Measurements from ENCODE around the gene NHLRC3.
"Not testable (repeated sequence)": the region's sequence is repeated elsewhere in the genome, so short reads cannot be mapped to it uniquely, and the experiment has no call there.

The NHLRC3 gene, protein sequence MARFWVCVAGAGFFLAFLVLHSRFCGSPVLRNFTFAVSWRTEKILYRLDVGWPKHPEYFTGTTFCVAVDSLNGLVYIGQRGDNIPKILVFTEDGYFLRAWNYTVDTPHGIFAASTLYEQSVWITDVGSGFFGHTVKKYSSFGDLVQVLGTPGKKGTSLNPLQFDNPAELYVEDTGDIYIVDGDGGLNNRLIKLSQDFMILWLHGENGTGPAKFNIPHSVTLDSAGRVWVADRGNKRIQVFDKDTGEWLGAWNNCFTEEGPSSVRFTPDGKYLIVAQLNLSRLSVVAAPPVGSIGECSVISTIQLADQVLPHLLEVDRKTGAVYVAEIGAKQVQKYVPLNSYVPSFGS

DNA sequence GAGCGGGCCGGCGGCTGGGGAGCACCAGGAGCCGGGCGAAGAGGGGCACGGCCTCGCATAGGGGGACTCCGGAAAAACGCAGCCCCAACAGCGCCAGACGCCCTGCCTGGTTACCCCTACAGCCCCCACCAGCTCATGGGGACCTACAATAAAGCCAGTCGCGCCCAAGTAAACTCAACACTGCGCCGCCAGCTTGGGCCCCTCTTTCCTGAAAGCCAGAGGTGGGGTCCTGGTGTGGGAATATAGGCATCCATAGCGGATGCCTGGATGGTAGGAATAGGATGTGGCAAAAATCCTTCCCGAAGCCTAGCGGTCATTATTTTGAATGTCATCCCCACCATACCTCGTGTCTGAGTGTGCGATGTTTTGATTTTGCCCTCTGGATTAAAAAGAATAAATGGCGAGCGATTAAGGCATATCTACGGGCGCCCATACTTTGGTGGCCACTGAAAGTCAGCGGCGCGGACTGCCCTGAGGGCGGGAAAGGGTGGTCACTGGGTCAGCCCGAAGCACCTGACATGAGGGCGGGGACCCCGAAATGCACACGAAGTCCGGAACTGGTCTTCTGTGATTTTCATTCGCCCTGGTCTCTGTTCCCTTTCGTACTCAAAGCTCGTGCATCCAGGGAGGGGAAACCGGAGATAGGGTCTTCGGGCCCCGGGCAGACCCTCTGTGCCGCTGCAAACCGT is at the start of gene NHLRC3, which contains the start of gene PROSER1:
NHLRC3 (plus strand) TSS at position 577 of the 689 bp plus-strand sequence. CDS start 184 bp downstream, outside the sequence.
PROSER1 (minus strand) TSS at position 210 of the 689 bp plus-strand sequence. CDS start 847 bp downstream, outside the sequence.
- peak; percentile 85 for DNase-seq

DNA sequence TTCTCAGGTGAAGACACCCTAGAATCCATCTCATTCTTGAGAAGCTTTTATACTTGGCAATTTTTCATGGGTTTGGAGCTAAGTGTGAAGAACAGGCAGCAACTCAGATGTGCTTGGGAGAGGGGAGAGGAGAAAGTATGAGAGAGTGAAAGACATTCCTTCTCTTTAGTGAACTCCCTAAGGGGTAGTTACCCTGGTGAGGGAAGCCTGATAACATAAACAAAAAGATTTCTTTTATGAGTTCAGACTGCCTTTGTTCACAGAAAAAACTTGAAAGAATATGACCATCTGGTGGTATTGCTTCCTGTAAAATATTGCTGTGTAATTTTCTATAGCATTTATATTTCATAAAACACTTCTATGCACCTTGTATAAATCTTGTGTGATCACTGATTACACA is 47.6 kb upstream of the NHLRC3 start, which contains the start of gene STOML3:
STOML3 (minus strand) TSS at position 139 of the 400 bp plus-strand sequence; CDS start at position 29, 110 bp downstream.
- no peak for DNase-seq

DNA sequence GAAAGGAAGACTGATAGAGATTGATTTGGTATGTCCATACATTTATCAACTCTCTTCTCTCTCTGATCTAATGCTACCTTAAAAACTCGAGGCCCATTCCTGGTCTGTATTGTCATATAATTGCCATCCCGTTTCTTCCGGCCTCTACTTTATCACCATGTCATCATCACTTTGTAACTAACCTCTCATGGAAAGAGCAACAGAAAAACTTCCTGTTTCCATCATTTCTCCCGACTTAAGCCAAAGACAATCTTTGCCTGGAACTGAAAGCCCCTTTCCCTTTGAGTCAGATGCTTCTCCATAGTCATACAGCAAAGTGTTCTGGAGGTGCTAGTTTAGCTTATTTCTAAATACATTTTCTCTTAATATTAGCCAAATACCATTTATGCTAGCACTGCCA is 44.9 kb upstream of the NHLRC3 start:
- DNase-seq: no peak

DNA sequence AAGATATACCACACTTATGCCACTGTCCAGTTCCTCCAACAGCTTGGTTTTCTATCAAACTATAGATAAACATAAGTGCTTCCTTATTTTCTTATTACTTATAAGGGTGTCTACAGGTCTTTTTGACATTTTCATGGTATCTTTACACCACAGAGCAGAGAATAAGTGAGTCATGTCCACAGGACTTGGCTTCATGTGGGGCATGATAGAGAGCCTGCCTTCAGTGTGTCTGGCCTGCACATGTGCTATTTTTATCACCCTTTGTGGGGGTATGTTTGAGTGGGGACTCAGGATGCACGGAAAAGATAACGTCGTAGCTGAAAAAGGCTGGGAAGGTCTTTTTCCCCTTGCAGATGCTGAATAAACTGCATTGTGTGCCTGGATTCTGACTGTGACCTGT is 39.5 kb upstream of the NHLRC3 start:
- DNase-seq: no peak

DNA sequence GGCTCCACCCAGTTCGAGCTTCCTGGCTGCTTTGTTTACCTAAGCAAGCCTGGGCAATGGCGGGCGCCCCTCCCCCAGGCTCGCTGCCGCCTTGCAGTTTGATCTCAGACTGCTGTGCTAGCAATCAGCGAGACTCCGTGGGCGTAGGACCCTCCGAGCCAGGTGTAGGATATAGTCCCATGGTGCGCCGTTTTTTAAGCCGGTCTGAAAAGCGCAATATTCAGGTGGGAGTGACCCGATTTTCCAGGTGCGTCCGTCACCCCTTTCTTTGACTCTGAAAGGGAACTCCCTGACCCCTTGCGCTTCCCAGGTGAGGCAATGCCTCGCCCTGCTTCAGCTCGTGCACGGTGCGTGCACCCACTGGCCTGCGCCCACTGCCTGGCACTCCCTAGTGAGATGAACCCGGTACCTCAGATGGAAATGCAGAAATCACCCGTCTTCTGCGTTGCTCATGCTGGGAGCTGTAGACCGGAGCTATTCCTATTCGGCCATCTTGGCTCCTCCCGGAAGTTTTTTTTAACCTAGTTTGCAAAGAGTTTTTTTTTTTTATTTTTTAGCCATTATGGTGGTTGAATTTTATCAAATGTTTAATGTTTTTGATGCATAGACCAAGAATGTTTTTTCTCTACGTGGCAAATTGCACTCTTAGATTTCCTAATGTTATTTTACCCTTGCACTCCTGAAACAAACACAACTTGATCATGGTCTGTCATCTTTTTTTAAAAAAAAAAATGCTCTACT is 31.7 kb upstream of the NHLRC3 start:
- not testable (repeated sequence) for DNase-seq

DNA sequence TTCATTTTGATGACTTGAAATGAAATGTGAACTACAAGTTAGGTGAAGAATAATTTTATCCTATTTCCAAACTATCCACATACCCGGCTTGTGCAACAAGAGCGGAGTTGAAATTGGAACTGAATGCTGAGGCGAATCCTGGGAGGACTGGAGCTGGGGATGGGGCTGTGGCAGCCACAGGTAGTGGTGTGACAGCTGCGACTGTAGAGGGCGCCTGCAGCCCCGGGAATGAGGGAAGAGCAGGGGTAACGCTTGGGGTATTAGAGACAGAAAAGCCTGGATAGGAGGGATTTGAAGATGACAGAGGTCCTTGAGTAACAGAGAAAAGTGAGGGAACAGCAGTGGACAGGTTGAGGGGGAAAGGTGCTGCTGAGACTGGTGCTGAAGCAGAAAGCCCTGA is 25.6 kb upstream of the NHLRC3 start:
- DNase-seq: no peak

DNA sequence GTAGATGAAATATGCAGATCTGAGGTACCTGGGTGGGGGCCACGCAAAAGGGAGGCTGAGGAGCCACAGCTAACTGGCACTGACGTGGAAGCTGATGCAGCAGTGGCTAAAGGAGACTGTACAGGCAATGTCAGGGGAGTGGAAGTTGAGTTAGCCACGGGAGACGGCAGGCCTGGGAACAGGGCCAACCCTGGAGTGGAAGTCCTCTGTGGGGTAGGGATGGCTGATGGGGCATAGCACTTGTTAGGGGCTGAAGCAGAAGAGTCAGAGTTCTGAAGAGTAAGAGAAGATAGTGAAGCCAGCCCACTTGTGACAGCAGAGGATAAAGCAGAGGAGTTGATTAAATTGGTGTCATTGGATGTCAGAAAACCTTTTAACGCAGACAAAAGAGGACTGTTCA is 24.8 kb upstream of the NHLRC3 start:
- DNase-seq: no peak

DNA sequence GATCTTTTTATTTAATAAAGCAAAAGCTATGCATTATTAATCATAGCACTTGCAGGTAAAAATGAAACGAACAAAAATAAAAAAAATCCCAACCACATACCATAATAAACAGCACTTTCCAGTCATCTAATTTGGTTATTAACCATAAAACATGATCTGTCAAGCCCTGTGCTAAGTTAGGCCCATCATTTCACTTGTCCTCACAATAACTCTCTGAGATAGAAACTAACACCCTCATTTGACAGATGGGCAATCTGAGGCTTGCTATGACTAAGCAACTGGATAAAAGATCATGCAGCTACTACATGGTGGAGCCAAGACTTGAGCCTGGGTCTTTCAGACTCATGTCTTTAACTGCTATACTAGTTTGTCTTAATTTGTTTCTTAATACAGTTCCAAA is 22.2 kb upstream of the NHLRC3 start:
- peak; percentile 70 for DNase-seq

DNA sequence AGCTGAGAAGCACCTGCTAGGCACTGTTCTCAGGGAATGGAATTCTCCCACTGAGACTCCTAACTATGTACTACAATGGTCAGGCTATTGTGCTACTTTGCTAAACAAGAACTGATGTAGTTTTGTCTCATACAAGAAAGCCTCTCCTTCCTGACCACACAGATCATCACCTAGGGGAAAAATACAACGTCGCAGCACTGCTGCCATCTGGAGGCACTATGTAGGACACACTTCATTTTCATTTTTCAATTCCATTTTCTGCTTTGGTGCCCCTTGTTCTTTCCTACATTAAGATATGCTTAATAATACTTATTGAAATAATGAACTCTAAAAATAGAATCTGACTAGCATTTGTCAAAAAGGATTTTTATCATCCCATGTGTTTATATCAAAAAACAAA is 21.5 kb upstream of the NHLRC3 start:
- peak; percentile 58 for DNase-seq

DNA sequence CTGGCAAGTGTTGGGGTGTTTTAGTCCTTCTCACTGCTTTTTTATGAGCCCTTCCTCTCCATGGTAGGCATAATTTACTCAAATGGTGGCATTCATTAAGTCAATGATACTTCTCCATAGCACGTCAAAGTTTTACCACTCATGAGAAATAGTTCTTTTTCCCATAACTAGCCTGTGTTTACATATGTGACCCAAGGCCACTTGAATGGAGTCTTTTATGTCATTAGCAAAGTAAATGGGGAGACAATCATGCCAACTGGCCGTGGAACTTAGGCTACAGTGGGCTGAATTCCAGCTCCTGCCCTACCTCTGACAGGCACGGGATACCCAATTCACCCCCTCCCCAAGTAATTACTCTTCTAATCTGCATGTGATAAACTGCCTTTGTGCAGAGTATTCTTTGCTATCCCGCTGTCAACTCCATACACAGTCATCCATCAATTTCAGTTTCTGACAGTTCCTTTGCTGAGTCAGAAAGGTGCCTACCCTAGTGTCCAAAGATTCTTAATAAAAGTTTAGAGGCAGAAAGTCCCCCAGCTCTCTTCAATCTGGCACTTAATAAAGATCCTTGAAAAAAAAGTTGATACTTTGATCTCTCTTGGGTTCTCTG is 17.3 kb upstream of the NHLRC3 start:
- DNase-seq: no peak

DNA sequence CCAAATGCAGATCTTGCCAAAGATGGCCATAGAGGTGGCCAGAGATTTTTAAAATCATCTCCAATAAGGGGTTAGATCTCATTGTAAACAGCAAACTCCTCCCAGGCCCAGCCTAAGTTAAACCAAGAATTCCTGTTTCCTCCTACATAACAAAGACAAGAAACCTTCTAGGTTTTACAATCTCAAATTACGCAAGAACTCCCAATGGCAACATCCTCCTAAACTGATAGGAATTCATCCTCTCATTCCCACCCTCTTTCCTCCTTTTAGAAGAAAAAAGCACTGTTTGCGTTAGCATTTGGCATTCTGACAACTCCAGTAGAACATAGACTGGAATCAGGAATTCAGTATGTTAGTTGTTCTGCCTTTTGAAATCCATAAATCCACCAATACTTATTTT is 14.9 kb upstream of the NHLRC3 start:
- no peak for DNase-seq

DNA sequence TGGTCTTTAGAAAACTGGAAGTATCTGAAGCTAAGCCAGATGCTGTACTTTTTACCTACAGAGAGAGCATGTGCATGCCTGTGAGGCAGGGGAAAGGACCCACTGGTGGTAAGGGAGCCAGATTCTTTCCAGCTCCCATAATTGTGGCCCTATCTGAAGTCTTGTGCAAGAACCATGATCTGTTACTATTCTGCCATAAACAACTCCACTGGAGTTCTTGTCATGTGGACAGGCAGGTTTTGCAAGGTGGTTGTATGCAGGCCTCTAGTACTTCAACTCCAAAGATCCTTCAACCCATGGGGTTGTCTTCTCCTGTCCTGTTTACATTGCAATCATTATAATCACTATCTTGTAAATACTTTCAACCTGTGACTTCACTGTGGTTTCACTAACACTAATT is 14.5 kb upstream of the NHLRC3 start:
- no peak for DNase-seq

DNA sequence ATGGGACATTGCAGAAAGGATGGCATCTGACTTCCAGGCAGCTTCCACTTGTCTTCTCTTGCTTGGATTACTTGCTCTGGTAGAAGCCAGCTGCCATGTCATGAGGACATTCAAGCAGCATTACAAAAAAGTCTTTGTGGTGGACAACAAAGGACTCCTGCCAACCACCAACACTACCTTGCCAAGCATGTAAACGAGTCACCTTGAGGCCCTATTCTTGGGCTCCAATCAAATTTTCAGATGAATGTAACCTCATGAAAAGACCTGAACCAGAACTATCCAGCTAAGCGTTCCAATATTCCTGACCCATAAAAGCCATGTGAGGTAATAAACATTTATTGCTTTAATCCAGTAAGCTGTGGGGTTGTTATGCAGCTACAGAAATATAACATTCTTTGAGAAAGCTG is 12.8 kb upstream of the NHLRC3 start:
- no peak for DNase-seq

DNA sequence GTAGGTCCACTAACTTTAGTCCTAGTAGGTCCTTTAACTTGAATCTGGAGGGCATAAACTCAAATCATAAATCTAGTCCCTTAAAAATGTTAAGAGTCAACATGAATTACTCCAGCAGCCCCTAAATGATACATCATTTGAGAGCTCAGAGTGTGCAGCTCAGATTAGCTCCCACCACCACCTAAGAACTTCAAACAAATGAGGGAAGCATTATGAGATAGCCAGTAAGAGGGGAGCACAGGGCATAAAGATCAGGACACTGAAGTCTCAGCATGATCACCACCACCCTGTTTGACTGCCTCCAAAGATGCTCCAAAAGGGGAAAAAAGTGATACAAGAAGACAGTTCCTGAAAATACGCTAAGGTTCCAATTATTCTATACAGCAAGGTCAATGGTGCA is 6.1 kb upstream of the NHLRC3 start:
- DNase-seq: no peak

DNA sequence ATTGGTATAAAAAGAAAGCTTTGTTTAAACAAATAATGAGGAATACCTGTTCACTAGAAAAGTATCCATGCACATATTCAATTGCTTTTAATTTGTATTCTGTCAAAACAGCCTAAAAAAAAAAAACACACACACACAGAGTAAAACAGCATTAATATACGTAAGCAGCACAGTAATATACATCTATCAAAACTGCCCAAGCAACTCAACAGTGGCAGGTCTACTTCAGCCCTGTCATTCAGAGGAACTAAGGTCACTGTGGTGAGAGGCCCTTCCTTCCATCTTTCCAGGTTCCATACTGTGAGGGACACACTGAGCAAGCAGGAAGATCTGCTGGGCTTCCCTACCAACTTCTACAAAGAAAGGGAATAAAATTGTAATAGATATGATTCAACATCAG is 4.2 kb upstream of the NHLRC3 start:
- no peak for DNase-seq

DNA sequence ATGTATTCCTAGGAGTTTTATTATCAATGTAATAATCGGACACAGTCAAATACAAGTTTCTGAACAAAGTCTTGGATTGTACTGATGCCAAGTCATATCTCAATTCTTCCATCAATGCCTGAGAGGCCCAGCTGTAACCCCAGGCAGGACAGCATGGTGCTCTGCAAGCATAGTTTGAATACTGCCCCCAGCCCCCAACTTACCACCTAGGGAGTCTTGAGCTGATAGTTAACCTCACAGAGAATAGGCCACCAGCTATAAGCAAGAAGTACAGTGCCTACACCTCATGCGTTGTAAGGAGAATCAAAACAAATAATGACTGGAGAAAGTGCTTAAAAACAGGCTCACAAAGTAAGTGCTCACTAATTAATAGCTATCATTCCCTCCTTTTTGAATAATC is 3.1 kb upstream of the NHLRC3 start:
- DNase-seq: no peak

DNA sequence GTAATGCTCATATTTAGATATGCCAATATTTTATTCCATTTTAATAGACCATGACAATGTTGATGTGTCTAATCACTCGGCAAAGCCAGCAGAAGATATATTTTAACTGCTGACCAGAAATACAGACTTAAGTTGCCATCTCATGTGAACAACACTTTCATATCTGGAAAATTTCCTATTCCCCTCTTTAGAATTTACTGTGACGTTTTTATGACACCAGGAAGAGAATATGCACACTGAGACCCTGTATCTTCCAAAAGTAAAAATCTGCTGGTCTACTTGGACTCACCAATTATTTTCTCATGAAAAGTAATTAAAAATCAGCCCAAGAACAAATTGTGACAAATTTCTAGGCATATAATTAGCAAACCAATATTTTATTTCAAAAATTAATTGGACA is 2.5 kb upstream of the NHLRC3 start:
- no peak for DNase-seq

DNA sequence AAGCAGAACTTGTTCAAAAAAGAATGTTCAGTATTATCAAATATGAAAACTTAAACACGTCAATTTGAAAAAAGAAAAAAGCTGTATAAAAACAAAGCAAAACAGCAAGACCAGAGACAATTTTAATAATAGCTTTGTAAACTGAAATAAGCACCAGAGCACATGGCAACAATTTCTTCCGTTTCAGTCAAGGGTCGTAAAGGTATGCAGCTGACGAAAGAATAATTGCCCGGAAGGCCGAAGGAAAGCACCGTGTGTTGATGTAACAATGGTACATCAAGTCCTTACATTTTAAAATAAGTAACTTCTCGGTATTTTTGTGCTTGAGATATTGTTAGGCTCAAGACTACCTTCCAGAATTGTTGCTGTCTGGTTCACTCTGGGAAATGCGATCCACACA is 2.0 kb upstream of the NHLRC3 start:
- DNase-seq: peak; percentile 54

DNA sequence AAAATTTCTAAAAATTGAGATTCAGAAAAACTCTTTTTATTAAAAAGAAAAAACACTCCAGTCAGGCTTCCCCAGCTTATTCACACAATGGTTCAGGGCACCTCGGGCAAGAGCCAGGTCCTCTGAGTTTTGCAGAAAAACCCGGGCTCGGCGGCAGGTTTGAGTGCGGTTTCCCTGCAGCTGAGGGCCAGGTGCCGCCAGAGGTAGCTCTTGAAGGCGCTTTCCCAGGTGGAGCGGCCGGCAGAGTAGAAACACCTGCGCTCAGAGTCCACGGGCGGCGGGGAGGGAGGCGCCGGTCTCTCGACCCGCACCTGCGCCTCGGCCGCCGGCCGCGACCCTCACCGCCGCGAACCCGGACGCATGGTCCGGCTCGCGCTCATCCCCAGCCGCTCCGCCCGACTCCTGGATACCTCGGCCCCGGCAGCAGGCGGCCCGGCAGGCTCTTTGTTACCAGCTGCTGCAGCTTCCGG is 811 bp upstream of the NHLRC3 start:
- DNase-seq: no peak

DNA sequence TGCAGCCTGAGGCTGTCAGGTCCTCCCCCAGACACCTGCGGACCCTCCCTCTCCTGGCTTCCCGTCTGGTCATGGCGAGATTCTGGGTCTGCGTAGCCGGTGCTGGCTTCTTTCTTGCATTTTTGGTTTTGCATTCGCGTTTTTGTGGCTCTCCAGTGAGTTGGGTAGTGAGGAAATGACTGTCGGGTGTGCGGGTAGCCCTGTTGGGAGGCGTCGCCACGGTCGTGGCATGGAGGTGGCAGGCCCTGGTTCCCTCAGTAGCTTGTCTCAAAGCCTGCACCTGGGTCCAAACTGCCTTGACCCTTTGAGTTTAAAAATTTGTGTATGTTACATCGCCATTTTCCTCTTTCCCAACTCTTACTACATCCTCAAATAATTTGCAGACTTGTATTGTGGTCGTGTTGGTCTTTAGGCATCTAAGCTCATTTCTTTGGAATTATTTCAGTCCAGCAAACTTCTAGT is 344 bp downstream of the NHLRC3 start:
- peak; percentile 81 for DNase-seq

DNA sequence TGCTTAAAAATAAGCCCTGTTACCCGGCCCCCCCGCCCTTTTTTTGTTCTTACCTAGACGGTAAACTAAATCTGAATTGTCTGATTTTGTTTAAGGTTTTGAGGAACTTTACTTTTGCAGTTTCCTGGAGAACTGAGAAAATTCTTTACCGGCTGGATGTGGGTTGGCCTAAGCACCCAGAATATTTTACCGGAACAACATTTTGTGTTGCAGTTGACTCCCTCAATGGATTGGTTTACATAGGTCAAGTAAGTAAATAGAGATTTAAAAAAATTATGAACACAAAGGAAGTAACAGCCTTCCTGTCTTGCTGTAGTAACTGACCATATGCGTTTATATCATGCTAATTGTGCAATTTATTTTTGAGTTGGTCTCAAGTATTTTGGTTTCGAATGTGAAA is 785 bp downstream of the NHLRC3 start:
- no peak for DNase-seq

DNA sequence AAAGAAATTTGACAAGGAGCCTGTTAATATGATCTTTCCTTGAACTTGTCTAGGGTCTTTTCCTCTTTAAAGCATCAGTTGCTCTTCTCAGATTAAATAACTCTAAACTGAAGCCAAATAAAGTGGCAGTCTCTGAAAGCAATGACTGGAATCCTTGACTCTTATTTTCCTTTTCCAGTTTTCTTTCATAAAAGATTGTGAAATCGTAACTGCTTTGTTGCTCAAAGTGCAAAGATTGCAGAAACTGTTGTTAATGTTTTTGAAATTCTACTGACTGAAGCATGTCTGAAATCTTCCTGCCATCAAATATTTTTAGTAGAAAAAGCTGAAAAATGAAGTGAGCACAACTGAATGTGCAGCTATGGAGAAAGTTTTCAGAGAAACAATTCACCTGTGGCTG is 1.9 kb downstream of the NHLRC3 start:
- no peak for DNase-seq

DNA sequence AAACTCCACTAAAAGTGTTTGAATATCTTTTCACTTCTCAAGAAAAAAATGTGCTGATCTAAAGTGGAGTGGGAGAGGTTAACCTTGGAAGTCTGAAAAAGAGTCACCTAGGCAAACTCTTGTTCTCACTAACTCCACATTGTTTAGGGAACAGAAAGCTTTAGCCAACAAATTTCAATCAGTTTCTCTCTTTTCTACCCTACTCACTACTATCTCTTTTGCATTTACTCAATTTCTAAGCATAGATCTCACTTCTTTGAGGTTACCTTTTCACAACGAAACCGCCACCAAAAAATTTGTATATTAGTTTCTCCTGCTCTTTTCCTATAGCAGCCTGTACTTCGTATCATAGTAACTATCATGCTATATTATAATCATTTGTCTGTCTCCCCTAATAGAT is 6.3 kb downstream of the NHLRC3 start:
- DNase-seq: no peak

Data from activated CD4-positive, alpha-beta T cell treated with anti-CD3 and anti-CD28 coated beads, Interleukin-10, Interleukin-2, amounts not matched to agents 100 ng/mL and 50 ng/mL, durations not matched to agents 16 hours and 8 hours (primary cell).